Spinal cord (tissue), 10 donors: ENCODE measurements around the gene NT5DC3. TPM values are rescaled to one million over a fixed set of nuclear protein-coding genes. Genes with fewer than 3 reads are reported as not detected.

ENCODE experiments used
- DNase-seq, 6 donors: peaks; one replicate each; pipeline versions ENCODE4 v3.0.0 to v3.0.0-alpha.2; 2013 to 2015; ENCODE audit warnings: low spot score in 6 of 6, low read depth in 4 of 6
- H3K27ac ChIP-seq: one replicate; pipeline ENCODE4 v1.5.1; 2013; ENCODE audit warnings: low read depth, low read length, control low read depth
- H3K27me3 ChIP-seq: one replicate; pipeline ENCODE4 v1.6.1; 2013; ENCODE audit warnings: low read length; ENCODE audit not compliant: control insufficient read depth, insufficient read depth
- H3K36me3 ChIP-seq: one replicate; pipeline ENCODE4 v1.6.1; 2013; ENCODE audit warnings: low read length; ENCODE audit not compliant: control insufficient read depth, insufficient read depth
- H3K4me1 ChIP-seq: one replicate; pipeline ENCODE4 v1.6.1; 2013; ENCODE audit warnings: low read length; ENCODE audit not compliant: control insufficient read depth, insufficient read depth
- H3K4me3 ChIP-seq: one replicate; pipeline ENCODE4 v1.5.1; 2013; ENCODE audit warnings: low read depth, low read length, control low read depth
- H3K9me3 ChIP-seq: one replicate; pipeline ENCODE4 v1.6.1; 2013; ENCODE audit warnings: low read length; ENCODE audit not compliant: control insufficient read depth, insufficient read depth
- whole genome bisulfite sequencing: methylation state at CpG from one replicate; pipeline ENCODE4 v1.1.5; 2013; ENCODE audit warnings: missing lambda C conversion rate; ENCODE audit not compliant: insufficient coverage; 5-methylcytosine and 5-hydroxymethylcytosine counted together
- polyA plus RNA-seq, 2 donors: library from polyadenylated mRNA; unstranded; fragments of 120-200 nt; gene quantifications; one replicate each; pipeline ENCODE4 v1.2.1, GENCODE V29; 2013; ENCODE audit not compliant: insufficient read length in 2 of 2
- total RNA-seq, 2 donors: library from RNA; depleted of rRNA in 1 of 2; stranded (reverse); fragments of 120-200 nt in 1 of 2; fragments of >200 nt in 1 of 2; gene quantifications; one replicate each; pipeline versions ENCODE4 v1.2.3 to v1.2.4, GENCODE V29; 2013 to 2014
- donor health status: healthy.

Gene NT5DC3
- total and polyA plus RNA-seq, 4 donors: 13.9 to 23.2 (median 18.6) TPM

GRCh38 chr12:103879878-103880277 is 38.8 kb upstream of the NT5DC3 start:
- Histone ChIP-seq H3K27ac (no peak overlapping the region), H3K36me3 (no peaks in the 10 kb centered on the region), H3K9me3 (no peaks in the 10 kb centered on the region), H3K4me3 (no peak overlapping the region), H3K4me1 (no peaks in the 10 kb centered on the region), H3K27me3 (no peaks in the 10 kb centered on the region)
- WGBS: no CpG with 5 or more reads among the region's 2 CpGs
- DNase-seq: no peak

DNA sequence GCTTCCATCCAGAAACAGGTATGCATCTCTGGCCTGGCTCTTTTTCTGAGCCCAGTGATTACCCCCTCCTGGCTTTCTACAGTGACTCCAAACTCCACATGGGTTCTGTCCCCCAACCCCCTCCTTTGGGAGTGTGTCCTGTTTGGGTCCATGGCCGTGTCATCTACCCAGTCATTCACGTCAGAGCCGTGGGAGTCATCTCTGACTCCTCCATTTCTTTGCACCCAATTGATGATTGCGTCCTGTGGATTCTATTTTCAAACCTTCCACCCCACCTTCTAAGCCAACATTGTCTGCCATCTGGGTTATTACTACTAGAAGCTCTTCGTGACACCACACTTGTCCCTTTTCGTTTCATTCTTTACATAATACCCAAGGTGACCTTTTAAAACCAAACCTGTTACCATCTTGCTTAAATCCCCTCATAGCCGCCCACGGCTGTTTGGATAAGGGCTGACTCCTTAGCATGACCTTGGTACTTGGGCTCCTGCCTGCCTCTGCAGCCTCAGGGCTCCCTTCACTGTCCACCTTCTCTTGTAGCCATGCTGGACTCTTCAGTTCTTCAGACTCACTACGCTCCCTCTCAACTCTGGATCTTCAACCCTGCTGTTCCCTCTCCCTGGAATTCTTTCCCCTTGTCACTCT is 38.1 kb upstream of the NT5DC3 start:
- no peak for DNase-seq
- no peak overlapping the region for H3K27ac ChIP-seq
- 95% methylated on average over 9 of the region's 9 CpGs for WGBS
- no peaks in the 10 kb centered on the region for H3K4me1 ChIP-seq
- no peaks in the 10 kb centered on the region for H3K36me3 ChIP-seq
- H3K27me3 ChIP-seq: no peaks in the 10 kb centered on the region
- H3K4me3 ChIP-seq: no peak overlapping the region
- no peaks in the 10 kb centered on the region for H3K9me3 ChIP-seq

DNA sequence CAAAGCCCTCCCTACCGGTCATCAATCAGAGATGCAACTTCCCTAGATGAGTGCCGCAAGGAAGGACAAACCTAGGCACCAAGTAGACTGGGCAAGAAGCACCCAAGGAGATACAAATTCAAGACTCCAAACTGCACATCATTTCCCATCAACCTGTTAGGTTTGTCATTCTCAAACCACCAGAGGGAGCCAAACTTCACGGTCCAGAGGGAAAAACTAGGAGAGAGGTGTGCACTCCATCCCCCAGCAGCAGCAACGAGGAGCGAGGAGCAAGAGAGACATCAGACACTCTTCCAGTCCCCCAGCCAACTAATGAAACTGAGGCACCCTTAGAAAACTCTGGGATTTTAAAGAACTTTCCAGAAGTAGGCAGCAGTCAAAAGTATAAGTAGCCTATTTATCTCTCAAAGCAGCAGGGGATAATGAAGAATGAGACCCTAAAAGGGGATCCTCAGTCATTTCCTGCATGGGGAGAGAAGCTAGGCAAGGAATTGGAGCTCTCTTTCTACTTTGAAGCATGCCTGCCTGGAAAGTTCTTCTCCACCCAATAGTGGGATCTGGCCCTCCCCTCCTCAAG is 37.0 kb upstream of the NT5DC3 start:
- no peaks in the 10 kb centered on the region for H3K36me3 ChIP-seq
- 40% methylated on average over 2 of the region's 5 CpGs for WGBS
- H3K4me3 ChIP-seq: no peak overlapping the region
- no peak overlapping the region for H3K27ac ChIP-seq
- peak in 5 of 6 donors; percentile 23 to 77 (median 46) for DNase-seq
- no peaks in the 10 kb centered on the region for H3K27me3 ChIP-seq
- H3K9me3 ChIP-seq: no peaks in the 10 kb centered on the region
- no peaks in the 10 kb centered on the region for H3K4me1 ChIP-seq

DNA sequence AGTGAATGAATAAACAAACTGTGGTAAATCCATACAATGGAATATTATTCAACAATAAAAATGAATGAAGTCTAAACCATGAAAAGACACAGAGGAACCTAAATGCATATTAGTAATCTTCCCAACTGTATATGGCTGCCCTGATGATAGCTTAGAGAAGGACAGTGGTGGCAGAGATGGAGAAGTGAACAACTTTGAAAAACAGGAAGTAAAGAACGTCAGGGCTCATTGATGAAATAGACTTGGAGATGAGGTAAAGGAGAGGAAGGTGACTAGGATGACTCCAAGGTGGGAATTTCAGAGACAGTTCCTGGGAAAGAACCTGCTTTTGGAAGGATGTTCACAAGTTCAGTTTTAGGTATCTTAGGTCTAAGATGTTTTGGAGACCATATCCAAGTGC is 36.3 kb upstream of the NT5DC3 start:
- Histone ChIP-seq H3K4me3 (no peak overlapping the region), H3K27me3 (no peaks in the 10 kb centered on the region), H3K27ac (no peak overlapping the region), H3K4me1 (no peaks in the 10 kb centered on the region), H3K9me3 (no peaks in the 10 kb centered on the region), H3K36me3 (no peaks in the 10 kb centered on the region)
- WGBS: 100% methylated on average over 1 of the region's 1 CpG
- DNase-seq: no peak

DNA sequence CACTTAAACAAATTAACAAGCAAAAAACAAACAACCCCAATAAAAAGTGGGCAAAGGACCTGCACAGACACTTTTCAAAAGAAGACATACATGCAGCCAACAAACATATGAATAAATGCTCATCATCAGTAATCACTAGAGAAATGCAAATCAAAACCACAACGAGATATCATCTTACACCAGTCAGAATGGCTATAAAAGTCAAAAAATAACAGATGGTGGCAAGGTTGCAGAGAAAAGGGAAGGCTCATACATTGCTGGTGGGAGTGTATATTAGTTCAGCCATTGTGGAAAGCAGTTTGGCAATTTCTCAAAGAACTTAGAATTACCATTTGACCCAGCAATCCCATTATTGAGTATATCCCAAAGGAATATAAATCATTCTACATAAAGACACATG is 34.6 kb upstream of the NT5DC3 start:
- no CpG with 5 or more reads among the region's 1 CpG for WGBS
- Histone ChIP-seq H3K27me3 (no peaks in the 10 kb centered on the region), H3K9me3 (no peaks in the 10 kb centered on the region), H3K4me3 (no peak overlapping the region), H3K36me3 (no peaks in the 10 kb centered on the region), H3K27ac (no peak overlapping the region), H3K4me1 (no peaks in the 10 kb centered on the region)
- no peak for DNase-seq

GRCh38 chr12:103868215-103868614 is 27.2 kb upstream of the NT5DC3 start:
- no peak for DNase-seq
- H3K4me1 ChIP-seq: no peaks in the 10 kb centered on the region
- H3K27ac ChIP-seq: no peak overlapping the region

GRCh38 chr12:103865151-103865730 is 24.2 kb upstream of the NT5DC3 start:
- no peak overlapping the region for H3K27ac ChIP-seq
- H3K4me3 ChIP-seq: no peak overlapping the region
- no peak for DNase-seq
- H3K36me3 ChIP-seq: no peaks in the 10 kb centered on the region
- H3K27me3 ChIP-seq: no peaks in the 10 kb centered on the region
- no peaks in the 10 kb centered on the region for H3K4me1 ChIP-seq
- WGBS: 100% methylated on average over 1 of the region's 2 CpGs
- no peaks in the 10 kb centered on the region for H3K9me3 ChIP-seq

More at GRCh38 chr12:103868215-103868614, 27.2 kb upstream of the NT5DC3 start:
- H3K36me3 ChIP-seq: no peaks in the 10 kb centered on the region
- no peaks in the 10 kb centered on the region for H3K9me3 ChIP-seq
- H3K4me3 ChIP-seq: no peak overlapping the region
- H3K27me3 ChIP-seq: no peaks in the 10 kb centered on the region

DNA sequence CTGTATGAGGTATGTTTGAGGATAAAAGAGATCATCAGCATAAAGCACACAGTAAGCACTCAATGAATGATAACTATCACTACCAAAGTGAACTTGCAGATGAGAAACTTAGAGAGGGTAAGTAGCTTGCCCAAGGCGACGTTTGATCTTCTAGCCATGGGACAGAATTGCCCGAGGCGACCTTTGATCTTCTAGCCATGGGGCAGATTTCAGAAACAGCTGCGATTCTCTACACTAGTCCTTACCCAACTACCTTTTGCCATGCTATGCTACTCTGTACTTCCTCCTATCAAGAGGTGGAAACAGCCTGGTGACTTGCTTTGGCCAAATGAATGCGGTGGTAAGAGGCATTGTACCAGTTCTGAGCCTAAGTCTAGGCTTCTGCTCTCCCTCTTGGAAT is 23.7 kb upstream of the NT5DC3 start:
- no peaks in the 10 kb centered on the region for H3K9me3 ChIP-seq
- no peak for DNase-seq
- no peaks in the 10 kb centered on the region for H3K27me3 ChIP-seq
- H3K36me3 ChIP-seq: no peaks in the 10 kb centered on the region
- no peak overlapping the region for H3K27ac ChIP-seq
- WGBS: 95% methylated on average over 4 of the region's 6 CpGs
- H3K4me1 ChIP-seq: no peaks in the 10 kb centered on the region
- H3K4me3 ChIP-seq: no peak overlapping the region

- H3K27ac ChIP-seq: no peak overlapping the region
- no peaks in the 10 kb centered on the region for H3K4me1 ChIP-seq
- no peaks in the 10 kb centered on the region for H3K36me3 ChIP-seq
- DNase-seq: no peak
- no peaks in the 10 kb centered on the region for H3K27me3 ChIP-seq
- no peaks in the 10 kb centered on the region for H3K9me3 ChIP-seq
- 66% methylated on average over 9 of the region's 10 CpGs for WGBS
- no peak overlapping the region for H3K4me3 ChIP-seq
Measured at GRCh38 chr12:103858953-103859601, 18.0 kb upstream of the NT5DC3 start.

DNA sequence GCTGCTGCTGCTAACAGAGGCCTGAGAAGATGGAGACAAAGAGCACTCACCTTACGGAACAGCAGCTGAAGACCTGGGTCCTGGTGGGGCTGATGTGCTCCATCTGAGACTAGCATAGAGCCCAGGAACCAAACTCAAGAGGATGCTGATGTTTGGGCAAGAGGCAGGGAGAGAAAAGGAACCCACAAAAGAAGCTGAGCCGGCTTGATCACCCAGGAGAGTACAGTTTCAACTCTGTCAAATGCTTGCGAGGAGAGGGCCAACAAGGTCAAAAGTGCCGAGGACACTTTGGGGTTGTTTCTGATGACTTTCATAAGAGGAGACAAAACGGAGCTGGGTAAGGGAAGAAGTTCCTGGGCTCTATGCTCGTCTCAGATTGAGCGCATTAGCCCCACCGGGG is 17.3 kb upstream of the NT5DC3 start:
- DNase-seq: no peak
- H3K27ac ChIP-seq: no peak overlapping the region
- H3K4me1 ChIP-seq: no peaks in the 10 kb centered on the region
- no peaks in the 10 kb centered on the region for H3K9me3 ChIP-seq
- 98% methylated on average over 6 of the region's 8 CpGs for WGBS
- no peaks in the 10 kb centered on the region for H3K27me3 ChIP-seq
- no peaks in the 10 kb centered on the region for H3K36me3 ChIP-seq
- no peak overlapping the region for H3K4me3 ChIP-seq
